Transverse colon (tissue), 4 donors: ENCODE results near the gene CDK11B. TPM values are rescaled to one million over a fixed set of nuclear protein-coding genes. Genes with fewer than 3 reads are reported as not detected.

Source experiments
- DNase-seq: peaks from one replicate; pipeline ENCODE4 v3.0.0-alpha.2; 2019
- H3K27ac ChIP-seq, 4 donors: fragments of 200-600 bp; sonication (generic); 2 replicates each; pipeline ENCODE4 v1.5.1; 2016 to 2018; ENCODE audit warnings: inconsistent platforms in 4 of 4
- H3K27me3 ChIP-seq: fragments of 200-600 bp; sonication (generic); 2 replicates; pipeline ENCODE4 v1.5.1; 2017; ENCODE audit warnings: inconsistent platforms
- H3K36me3 ChIP-seq, 4 donors: fragments of 200-600 bp; sonication (generic); 2 replicates each; pipeline ENCODE4 v1.5.1; 2017 to 2019; ENCODE audit warnings: inconsistent platforms in 4 of 4
- H3K4me1 ChIP-seq, 4 donors: fragments of 200-600 bp; sonication (generic); 2 replicates each; pipeline ENCODE4 v1.5.1; 2017 to 2020; ENCODE audit warnings: inconsistent platforms in 4 of 4
- H3K4me3 ChIP-seq, 4 donors: fragments of 200-600 bp; sonication (generic); 1 replicate in 1 of 4; 2 replicates in 3 of 4; pipeline versions ENCODE4 v1.5.1 to v1.6.1; 2017 to 2019; ENCODE audit warnings: inconsistent platforms in 4 of 4
- H3K9me3 ChIP-seq, 2 donors: fragments of 200-600 bp; sonication (generic); 2 replicates each; pipeline ENCODE4 v1.5.1; 2017 to 2019; ENCODE audit warnings: inconsistent platforms in 2 of 2
- EP300 ChIP-seq: sonication (generic); formaldehyde crosslinking; IDR thresholded peaks from one replicate; pipeline ENCODE4 v1.6.1; 2017; ENCODE audit warnings: antibody characterized with exemption, low read depth
- POLR2A ChIP-seq: fragments of 450-650 bp; IDR thresholded peaks from one replicate; pipeline ENCODE4 v1.6.1; 2016; ENCODE audit warnings: antibody characterized with exemption, mild to moderate bottlenecking, moderate library complexity
- POLR2AphosphoS5 ChIP-seq, 3 donors: sonication (generic); formaldehyde crosslinking; IDR thresholded peaks; one replicate each; pipeline ENCODE4 v1.6.1; 2016; ENCODE audit warnings: antibody characterized with exemption in 3 of 3
- WGBS, 2 donors: methylation state at CpG; one replicate each; pipeline ENCODE4 v1.1.5; 2018; ENCODE audit warnings: low coverage in 1 of 2; 5-methylcytosine and 5-hydroxymethylcytosine counted together
- in situ Hi-C, 4 donors: fragments of 200-750 bp; cut with MboI; loops; one replicate each; pipeline versions ENCODE4 v1.15.0 to v1.15.1; 2017; ENCODE audit warnings: low sequenced_read_pairs in 3 of 4, low pct_ligation_motif_present in 1 of 4, low pct_unique_long_range_greater_than_20kb in 1 of 4
- intact Hi-C: fragments of 100-400 bp; cut with DNase I; formaldehyde crosslinking; loops from one replicate; pipeline ENCODE4 v1.15.1; 2023; ENCODE audit warnings: low total_unique reads
- total RNA-seq, 4 donors: library from RNA; depleted of rRNA; stranded (reverse); fragments of >200 nt; gene quantifications; one replicate each; pipeline ENCODE4 v1.1.0, GENCODE V29; 2016
- TF ChIP-seq, protein P1 (sequence below), 5 experiments: fragments of 200-600 bp in 3 of 5; fragments of 450-650 bp in 2 of 5; sonication (generic) in 3 of 5; IDR thresholded peaks; 1 replicate in 2 of 5; 2 replicates in 3 of 5; pipeline ENCODE4 v1.5.1; 2016 to 2017; ENCODE audit warnings: antibody characterized with exemption in 5 of 5, inconsistent platforms in 3 of 5, mild to moderate bottlenecking in 2 of 5, moderate library complexity in 1 of 5

The CDK11B gene
- total RNA-seq, 4 donors from 2014 or later, result 28.4 to 183 (median 60.5) TPM

DNA sequence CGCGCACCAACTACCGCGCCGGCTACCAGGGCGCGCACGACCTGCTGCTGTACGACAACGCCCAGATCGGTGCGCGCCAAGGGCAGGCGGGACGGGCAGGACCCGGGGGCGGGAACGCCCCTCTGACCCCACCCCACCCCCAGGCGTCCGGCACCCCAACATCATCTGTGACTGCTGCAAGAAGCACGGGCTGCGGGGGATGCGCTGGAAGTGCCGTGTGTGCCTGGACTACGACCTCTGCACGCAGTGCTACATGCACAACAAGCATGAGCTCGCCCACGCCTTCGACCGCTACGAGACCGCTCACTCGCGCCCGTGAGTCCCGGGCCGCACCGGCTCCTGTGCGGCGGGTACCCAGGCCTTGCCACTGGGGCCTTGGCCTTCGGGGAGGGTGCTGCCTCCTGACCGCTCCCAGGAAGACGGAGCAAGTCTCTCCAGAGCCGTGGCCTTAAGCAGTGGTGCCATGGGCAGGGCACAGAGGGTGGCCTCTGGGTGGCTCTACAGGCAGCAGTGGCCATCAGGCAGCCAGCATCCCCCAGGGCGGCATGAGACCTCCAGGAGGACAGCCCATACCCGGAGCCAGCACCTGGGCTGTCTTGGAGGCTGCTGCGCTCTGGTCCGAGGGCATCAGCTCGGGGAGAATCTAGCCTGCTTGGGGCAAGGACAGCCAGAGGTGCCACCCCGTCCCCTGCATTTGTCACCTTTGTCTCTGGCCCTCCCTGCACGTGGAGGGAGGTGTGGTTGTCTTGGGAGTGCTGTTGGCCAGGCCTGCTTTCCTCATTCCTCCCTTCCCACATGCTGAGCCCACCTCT is 35.0 kb downstream of the CDK11B start:
- in situ Hi-C loops, result no loop called here
- TF ChIP-seq EP300 (no peak), POLR2AphosphoS5 (IDR thresholded peaks at IDR 0.05) (no peak), POLR2A (no peak)
- TF ChIP-seq, protein P1, sequence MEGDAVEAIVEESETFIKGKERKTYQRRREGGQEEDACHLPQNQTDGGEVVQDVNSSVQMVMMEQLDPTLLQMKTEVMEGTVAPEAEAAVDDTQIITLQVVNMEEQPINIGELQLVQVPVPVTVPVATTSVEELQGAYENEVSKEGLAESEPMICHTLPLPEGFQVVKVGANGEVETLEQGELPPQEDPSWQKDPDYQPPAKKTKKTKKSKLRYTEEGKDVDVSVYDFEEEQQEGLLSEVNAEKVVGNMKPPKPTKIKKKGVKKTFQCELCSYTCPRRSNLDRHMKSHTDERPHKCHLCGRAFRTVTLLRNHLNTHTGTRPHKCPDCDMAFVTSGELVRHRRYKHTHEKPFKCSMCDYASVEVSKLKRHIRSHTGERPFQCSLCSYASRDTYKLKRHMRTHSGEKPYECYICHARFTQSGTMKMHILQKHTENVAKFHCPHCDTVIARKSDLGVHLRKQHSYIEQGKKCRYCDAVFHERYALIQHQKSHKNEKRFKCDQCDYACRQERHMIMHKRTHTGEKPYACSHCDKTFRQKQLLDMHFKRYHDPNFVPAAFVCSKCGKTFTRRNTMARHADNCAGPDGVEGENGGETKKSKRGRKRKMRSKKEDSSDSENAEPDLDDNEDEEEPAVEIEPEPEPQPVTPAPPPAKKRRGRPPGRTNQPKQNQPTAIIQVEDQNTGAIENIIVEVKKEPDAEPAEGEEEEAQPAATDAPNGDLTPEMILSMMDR (IDR thresholded peaks at IDR 0.05), result no peak
- no peaks in the 10 kb centered on the region for H3K27me3 ChIP-seq
- H3K4me1 ChIP-seq, result peaks cover 0 to 11% (median 7%) of the 10 kb centered on the region in 4 donors
- no peak overlapping the region for H3K4me3 ChIP-seq
- H3K36me3 ChIP-seq, result no peaks in the 10 kb centered on the region
- intact Hi-C loops, result no loop called here
- 97% methylated on average over 44 of the region's 51 CpGs; no CpG with 5 or more reads in 1 of the 2 donors for WGBS, 2 donors
- DNase-seq, result no peak
- no peak overlapping the region for H3K27ac ChIP-seq
- no peaks in the 10 kb centered on the region for H3K9me3 ChIP-seq

DNA sequence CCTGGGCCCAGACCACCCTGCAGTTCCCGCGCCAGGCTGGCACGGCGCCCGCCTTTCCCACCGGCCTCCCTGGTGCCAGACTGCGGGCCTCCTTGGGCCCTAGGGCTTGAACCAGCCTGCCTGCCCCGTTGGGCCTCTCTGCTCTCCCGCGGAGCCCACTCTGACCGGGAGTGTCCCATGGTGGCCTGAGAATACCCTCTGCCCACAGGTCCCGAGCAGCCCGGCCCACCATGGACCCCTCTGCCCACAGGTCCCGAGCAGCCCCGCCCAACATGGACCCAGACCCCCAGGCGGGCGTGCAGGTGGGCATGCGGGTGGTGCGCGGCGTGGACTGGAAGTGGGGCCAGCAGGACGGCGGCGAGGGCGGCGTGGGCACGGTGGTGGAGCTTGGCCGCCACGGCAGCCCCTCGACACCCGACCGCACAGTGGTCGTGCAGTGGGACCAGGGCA is 35.6 kb downstream of the CDK11B start:
- Histone ChIP-seq H3K36me3 (no peaks in the 10 kb centered on the region), H3K27ac (no peak overlapping the region), H3K27me3 (no peaks in the 10 kb centered on the region), H3K9me3 (no peaks in the 10 kb centered on the region), H3K4me1 (peaks cover 0 to 11% (median 7%) of the 10 kb centered on the region in 4 donors), H3K4me3 (no peak overlapping the region)
- TF ChIP-seq POLR2AphosphoS5 (IDR thresholded peaks at IDR 0.05), result no peak
- 95 to 100% methylated on average over 3 to 33 of the region's 33 CpGs for WGBS, 2 donors
- no peak for DNase-seq
- in situ Hi-C loops (no loop called here), intact Hi-C loops (no loop called here)

DNA sequence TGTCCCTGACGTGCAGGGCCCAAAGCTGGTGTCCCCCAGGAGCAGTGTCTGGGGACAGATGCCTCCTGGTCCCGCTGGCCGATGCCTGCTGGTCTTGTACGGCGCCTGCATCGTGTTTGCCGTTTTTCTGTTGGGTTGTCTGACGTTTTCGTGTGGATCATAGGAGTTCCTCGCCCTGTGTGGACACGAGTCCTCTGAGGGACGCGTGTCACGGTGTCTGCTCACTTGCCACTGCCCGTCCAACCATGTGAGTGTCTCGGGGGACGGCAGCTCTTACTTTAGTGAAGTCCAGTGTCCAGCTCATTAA is 36.1 kb downstream of the CDK11B start:
- in situ Hi-C loops, result no loop called here
- peaks cover 0 to 11% (median 7%) of the 10 kb centered on the region in 4 donors for H3K4me1 ChIP-seq
- no peaks in the 10 kb centered on the region for H3K27me3 ChIP-seq
- H3K36me3 ChIP-seq, result no peaks in the 10 kb centered on the region
- intact Hi-C loops, result no loop called here
- TF ChIP-seq EP300, result no peak
- no peak for TF ChIP-seq POLR2AphosphoS5 (IDR thresholded peaks at IDR 0.05)
- TF ChIP-seq POLR2A, result no peak
- TF ChIP-seq, protein P1 (IDR thresholded peaks at IDR 0.05), result no peak
- H3K27ac ChIP-seq, result no peak overlapping the region
- no peak for DNase-seq
- 90 to 100% methylated on average over 6 to 17 of the region's 17 CpGs for WGBS, 2 donors
- no peaks in the 10 kb centered on the region for H3K9me3 ChIP-seq
- H3K4me3 ChIP-seq, result no peak overlapping the region

DNA sequence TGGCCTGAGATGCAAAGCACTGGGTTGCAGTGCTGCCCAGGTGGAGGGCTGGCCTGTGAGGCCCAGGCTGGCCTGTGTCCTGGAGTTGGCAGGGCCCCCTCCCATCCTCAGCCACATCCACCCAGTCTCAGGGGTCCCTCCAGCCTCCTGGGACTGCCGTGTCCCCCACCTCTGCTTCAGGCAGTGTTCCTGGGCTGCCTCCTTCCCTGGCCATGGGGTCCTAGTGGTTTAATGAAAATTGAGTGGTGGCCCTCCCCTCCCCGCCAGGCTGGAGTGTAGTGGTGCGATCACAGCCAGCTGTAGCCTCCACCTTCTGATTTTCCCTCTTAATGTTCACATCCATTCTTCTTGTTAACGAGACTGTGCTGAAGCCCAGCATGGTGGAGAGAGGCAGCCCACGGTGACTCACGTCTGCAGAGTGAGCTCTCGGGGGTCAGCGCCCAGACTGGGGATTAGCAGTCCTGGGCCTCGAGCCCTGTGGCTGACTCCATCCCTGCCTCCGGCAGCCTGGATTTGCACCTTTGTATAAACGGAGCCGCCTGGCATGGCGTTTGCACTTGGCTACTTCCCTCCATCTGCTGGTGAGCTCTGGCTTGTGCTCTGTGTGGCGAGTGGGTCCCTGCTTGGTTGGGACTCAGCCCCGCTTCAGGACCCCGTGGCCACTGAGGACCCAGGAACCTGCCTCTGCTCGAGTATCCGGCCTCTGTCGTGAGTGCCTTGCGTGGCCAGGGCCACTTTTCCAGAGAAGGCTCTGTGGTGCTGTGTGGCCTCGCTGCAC is 36.6 kb downstream of the CDK11B start:
- DNase-seq, result no peak
- H3K4me3 ChIP-seq, result no peak overlapping the region
- WGBS, 2 donors, result 76% methylated on average over 20 of the region's 21 CpGs; no CpG with 5 or more reads in 1 of the 2 donors
- intact Hi-C loops (no loop called here), in situ Hi-C loops (no loop called here)
- no peak overlapping the region for H3K27ac ChIP-seq
- no peaks in the 10 kb centered on the region for H3K36me3 ChIP-seq
- TF ChIP-seq, protein P1 (IDR thresholded peaks at IDR 0.05), result no peak
- H3K4me1 ChIP-seq, result peaks cover 2 to 12% (median 11%) of the 10 kb centered on the region in 4 donors
- H3K27me3 ChIP-seq, result no peaks in the 10 kb centered on the region
- H3K9me3 ChIP-seq, result no peaks in the 10 kb centered on the region
